GM21367 (cell line): ENCODE data around the gene SMARCD1.
A peak's percentile ranks its signal among the peaks of the same experiment; 100 is the strongest.

Source experiments
- ATAC-seq: cut with Tn5 transposase; IDR thresholded peaks from one replicate; pipeline ENCODE4 v1.9.1; 2021; ENCODE audit not compliant: unreplicated experiment

The SMARCD1 gene

DNA sequence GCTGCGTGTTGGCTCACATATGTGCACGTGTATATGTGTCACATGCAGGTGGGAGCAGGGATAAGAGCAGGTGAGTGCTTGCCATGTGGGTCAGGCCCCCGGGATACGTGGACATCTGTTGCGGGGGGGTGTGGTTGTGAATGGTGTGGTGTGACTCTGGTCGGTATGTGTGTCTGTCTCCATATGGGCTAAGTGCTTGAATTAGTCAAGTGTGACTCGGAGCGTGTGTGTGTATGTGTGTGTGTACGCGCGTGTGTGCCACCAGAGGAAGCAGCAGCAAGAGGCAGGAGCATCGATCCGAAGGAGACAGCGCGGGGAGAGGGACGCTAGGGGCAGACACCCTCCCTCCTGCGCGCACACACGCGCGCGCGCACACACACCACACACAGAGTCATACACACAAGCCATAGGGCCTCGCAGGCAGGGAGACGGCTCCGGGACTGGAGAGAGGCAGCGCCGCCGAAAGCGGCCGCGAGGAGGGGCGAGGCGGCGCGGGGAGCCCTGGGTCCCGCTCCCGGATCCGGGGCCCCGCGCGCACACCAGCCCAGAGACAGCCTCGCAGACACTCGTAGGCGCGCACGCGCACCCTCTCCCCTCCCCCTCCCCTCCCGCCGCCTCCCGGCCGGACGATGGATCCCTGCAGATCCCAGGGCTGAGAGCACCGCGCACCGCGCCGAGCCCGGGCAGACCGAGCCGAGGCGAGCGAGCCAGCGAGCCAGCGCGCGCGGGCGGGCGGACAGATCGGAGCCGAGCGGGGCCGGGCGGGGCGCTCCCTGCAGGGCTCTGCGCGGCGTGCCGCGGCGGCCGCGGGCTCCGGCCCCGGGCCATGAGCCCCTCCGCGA lies 27.9 kb upstream of the SMARCD1 start, which contains the start of gene ASIC1:
TSS of gene ASIC1 (plus strand) at position 597 of the 842 bp plus-strand sequence. CDS start 1,171 bp downstream, outside the sequence.
- ATAC-seq: no peak

- ATAC-seq: no peak
These were observed 27.1 kb upstream of the SMARCD1 start for GRCh38 chr12:50057896-50058670.

DNA sequence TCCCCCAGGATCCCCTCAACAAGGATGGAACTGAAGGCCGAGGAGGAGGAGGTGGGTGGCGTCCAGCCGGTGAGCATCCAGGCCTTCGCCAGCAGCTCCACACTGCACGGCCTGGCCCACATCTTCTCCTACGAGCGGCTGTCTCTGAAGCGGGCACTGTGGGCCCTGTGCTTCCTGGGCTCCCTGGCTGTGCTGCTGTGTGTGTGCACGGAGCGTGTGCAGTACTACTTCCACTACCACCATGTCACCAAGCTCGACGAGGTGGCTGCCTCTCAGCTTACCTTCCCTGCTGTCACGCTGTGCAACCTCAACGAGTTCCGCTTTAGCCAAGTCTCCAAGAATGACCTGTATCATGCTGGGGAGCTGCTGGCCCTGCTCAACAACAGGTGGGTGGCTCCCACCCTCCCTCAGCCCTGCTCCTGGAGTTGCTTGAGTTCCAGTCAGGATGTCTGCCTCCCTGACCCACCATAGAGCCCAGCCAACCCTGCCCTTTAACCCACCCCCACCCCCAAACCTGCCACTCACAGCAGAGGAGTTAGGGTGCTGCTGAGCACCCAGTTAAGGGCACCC lies 26.3 kb upstream of the SMARCD1 start:
- no peak for ATAC-seq

- no peak for ATAC-seq
These were observed 25.6 kb upstream of the SMARCD1 start for GRCh38 chr12:50059440-50060119.

- ATAC-seq: no peak
These were observed 25.0 kb upstream of the SMARCD1 start for GRCh38 chr12:50060120-50060468.

DNA sequence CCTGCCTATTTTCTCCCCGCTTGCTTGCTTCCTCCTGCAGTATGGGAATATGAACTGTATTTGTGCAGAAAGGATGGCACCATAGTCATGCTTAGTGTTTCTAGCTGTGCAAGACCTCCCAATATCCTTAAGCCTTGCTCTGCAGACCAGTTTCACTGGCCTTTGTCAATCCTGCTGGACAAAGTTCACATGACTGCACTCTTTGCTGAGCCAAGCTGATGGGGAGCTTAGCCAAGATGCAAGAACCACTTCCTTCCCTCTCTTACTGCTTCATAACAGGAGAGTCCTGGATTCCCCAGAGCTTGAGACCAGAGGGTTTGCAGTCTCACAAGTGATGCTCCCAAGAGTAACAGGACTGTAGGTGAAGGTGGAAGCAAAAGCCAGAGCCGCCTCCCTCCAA lies 24.0 kb upstream of the SMARCD1 start:
- no peak for ATAC-seq

- no peak for ATAC-seq
These were observed 23.0 kb upstream of the SMARCD1 start for GRCh38 chr12:50061946-50062686.

DNA sequence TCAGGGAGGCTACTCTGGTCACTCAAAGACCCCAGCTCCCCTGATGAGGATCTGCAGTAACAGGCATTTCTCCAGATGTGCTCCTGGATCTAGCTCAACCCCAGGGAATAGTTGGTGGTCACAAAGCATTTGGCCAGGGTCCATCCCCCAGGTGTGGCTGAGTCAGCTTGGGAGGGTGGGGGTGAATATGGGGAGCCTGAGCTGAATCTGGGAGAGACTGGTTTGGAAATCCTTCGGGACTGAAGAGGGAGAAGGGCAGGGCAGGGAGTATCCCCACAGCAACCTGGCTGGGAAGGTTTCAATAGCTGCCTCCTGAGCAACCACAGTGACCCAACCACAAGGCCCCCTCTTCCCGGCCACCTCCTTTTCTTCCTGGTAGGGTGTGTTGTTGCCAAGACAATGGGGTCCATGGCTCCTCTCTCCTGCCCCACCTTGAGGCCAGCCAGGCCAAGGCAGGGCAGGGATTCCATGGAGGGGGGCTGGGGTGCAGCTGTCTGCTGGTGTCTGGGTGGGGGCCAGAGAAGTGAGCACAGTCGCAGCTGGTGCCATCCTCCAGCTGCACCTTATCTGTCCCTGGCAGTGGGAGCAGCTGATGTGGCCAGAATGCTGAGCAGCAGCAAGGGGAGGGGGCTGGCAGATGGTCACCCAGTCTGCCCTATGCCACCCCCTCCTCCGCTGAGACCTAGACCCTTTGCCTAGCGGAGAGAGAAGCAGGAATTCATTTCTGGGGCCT lies 22.2 kb upstream of the SMARCD1 start:
- ATAC-seq: no peak

DNA sequence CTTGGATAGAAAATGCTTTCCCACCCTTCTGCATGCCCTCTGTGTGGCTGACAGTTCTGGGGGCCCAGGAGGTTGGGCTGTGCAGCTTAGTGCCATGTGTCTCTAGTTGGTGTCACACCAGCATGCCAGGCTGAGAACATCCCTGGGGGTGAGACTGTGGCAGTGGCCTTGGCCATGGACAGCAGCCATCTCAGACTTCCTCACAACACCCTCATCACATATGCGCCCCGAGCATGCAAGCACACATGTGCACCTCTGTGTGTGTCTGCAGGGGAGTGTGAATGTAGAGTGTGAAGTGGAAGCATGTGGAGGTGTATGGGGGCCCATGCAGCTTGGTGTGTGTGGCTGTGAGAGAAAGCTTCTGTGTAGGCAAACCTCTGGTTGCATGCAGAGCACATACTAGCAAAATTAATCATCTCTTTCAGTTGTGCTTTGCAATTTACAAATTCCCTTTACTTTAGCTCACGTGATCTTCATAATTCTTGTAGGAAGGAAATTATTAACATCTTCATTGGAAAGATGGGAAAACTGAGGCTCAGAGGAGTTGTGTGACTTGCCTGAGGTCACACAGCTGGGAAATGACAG lies 19.3 kb upstream of the SMARCD1 start:
- no peak for ATAC-seq

GRCh38 chr12:50066402-50066801 lies 18.7 kb upstream of the SMARCD1 start:
- ATAC-seq: no peak

DNA sequence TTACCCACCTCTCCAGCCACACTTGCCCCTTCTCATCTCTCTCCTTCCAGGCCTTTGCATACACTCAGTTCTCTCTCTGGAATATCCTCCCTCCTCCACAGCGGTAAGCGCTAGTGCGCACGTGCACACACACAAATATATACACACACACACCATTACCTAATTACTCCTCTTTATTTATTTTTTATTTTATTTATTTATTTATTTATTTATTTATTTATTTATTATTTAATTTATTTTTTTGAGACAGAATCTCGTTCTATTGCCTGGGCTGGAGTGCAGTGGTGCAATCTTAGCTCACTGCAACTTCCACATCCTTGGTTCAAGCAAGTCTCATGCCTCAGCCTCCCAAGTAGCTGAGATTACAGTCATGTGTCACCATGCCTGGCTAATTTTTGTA lies 16.1 kb upstream of the SMARCD1 start:
- no peak for ATAC-seq

- ATAC-seq: no peak
These were observed 15.6 kb upstream of the SMARCD1 start for GRCh38 chr12:50069539-50069938.

- ATAC-seq: no peak
These were observed 14.7 kb upstream of the SMARCD1 start for GRCh38 chr12:50070314-50071060.

DNA sequence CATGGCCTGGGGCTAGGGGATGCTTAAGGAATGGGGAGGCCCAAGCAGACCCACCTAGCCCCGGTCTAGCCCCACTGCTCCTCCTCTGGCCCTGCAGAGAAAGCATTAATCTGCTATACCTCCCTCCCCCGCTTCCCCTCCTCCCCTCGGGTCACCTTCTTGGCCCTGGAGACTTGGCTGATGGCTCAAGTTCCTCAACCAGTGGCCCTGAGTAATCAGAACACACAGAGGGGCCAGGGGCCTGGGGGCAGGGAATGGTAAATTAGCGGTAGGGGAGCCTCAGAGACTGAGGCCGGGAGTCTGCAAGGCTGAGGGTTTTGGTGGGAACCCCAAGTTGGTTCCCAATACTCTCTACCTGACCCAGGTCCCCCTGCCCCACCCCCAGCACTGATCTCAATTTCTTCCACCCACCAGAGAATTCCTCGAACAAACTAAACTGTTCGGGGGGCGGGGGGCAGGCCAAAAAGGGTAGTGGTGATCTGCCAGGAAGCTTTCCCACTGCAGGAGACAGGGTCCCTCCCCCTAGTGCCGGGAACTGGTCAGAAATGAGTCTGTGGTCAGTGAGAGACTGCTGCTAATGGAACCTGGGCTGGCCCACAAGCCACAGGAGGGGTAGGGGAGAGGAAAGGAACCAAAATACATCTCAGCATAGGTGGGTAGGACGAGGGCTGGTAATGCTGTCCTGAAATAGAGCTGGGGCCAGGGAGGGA lies 12.8 kb upstream of the SMARCD1 start:
- no peak for ATAC-seq

DNA sequence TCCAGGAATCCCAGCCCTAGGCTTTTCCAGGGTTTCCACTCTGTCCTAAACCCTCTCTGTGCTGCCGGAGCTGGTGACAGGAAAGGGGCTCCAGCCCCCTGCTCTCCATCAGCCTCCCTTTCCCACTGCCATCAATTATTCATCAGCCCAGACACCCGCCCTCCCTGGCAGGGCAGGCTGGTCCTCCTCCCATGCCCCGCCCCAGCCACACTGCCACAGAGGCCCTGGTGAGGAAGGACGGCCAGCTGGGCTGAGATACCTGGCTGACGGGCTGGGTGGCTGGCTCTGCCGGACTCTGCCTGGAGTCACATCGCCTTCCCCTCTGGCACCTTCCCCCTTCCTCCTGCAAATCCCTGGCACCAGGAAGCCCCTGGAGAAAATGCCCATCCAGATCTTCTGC lies 11.9 kb upstream of the SMARCD1 start:
- no peak for ATAC-seq

DNA sequence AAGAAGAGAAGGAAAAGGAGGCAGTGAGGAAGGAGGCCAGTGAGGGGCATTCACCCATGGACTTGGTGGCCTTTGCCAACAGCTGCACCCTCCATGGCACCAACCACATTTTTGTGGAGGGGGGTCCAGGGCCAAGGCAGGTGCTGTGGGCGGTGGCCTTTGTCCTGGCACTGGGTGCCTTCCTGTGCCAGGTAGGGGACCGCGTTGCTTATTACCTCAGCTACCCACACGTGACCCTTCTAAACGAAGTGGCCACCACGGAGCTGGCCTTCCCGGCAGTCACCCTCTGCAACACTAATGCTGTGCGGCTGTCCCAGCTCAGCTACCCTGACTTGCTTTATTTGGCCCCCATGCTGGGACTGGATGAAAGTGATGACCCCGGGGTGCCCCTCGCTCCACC lies 11.4 kb upstream of the SMARCD1 start:
- no peak for ATAC-seq

DNA sequence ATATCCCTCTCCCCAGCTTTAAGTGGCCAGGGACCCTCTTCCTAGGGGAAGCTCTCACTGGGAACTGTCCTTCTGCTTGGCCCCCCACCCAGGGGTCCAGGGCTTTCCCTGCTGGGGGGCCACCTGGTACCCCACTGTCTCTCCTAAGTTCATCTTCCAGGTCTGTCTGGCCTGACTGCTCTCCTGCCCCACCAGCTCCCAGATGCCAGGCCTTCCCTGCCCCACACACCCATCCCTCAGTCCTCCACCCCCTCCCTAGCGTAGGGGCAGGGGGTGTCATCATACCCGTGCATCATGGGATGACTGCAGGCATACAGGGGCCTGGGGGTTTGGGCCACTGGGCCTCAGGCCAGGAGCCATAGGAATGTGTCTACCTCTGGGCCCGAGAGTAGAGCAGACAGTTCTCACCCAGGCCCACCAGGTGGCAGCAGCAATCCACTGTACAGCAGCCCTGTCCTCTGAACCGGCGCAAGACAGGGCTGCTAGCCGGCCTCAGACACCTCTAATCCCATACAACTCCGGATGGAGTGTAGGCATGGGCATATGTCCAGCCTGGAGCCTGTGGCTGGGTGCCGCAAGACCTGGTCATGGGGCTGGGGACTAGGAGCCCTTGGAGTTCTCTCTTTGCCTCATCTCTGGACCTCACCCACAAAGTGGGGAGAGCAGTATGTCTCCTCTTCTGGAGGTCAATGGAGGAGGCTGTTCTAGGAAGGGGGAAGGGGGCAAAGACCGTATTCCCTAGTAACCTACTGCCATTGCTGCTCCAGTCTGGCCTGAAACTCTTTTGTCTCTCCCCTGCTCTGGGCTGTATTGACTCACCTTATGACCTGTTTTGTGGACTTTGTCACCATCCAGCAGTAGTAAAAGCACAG lies 10.0 kb upstream of the SMARCD1 start:
- ATAC-seq: peak; percentile 75
